ENCODE data around the gene CRIM1. TPM values are rescaled to one million over a fixed set of nuclear protein-coding genes. Genes with fewer than 3 reads are reported as not detected.

CRIM1 gene
- total and polyA plus RNA-seq, 2 of the 8 experiments (the other 6 are each of a cell fraction or from before 2014, with no cell fraction given) = 9.4 to 28.4 TPM

DNA sequence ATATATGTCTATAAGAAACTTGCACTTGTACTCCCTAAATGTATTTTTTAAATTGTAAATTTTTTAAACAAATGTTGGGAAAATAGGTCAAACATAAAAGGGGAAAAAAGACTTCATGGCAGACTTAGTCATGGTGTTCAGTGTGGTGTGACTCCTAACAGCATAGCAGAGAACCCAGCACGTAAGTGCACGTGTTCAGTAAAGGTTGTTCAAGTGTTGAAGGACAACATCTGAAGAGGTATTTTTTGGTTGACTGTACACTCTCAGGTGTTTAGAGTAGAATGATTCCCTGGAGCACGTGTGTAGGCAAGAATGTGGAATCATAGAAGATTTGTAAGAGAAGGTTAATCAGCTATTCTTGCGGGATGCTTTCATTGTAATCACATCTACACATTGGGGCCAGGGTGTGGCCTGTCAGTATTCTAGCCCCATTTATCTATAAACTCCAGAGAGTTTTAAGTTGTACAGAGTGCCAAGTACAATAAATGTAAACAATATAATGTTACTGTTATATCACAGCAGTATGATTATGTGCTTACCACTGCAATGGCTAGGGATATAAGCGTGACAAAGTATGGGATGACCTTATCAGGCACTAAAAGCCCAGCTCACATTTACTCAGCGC, 106.8 kb downstream of the CRIM1 start (continued):
- TF ChIP-seq CBX8 (IDR thresholded peaks at IDR 0.05; ENCODE audit: borderline replicate concordance, low read depth, low read length) (no peak), SP4 (IDR thresholded peaks at IDR 0.05; ENCODE audit: low read length) (no peak), HDAC6 (IDR thresholded peaks at IDR 0.05; ENCODE audit: low read depth, low read length) (no peak)
- TF ChIP-seq, protein P1, sequence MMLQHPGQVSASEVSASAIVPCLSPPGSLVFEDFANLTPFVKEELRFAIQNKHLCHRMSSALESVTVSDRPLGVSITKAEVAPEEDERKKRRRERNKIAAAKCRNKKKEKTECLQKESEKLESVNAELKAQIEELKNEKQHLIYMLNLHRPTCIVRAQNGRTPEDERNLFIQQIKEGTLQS (IDR thresholded peaks at IDR 0.05; ENCODE audit: insufficient read depth, low read depth, low read length) = no peak
- TF ChIP-seq, protein P2, sequence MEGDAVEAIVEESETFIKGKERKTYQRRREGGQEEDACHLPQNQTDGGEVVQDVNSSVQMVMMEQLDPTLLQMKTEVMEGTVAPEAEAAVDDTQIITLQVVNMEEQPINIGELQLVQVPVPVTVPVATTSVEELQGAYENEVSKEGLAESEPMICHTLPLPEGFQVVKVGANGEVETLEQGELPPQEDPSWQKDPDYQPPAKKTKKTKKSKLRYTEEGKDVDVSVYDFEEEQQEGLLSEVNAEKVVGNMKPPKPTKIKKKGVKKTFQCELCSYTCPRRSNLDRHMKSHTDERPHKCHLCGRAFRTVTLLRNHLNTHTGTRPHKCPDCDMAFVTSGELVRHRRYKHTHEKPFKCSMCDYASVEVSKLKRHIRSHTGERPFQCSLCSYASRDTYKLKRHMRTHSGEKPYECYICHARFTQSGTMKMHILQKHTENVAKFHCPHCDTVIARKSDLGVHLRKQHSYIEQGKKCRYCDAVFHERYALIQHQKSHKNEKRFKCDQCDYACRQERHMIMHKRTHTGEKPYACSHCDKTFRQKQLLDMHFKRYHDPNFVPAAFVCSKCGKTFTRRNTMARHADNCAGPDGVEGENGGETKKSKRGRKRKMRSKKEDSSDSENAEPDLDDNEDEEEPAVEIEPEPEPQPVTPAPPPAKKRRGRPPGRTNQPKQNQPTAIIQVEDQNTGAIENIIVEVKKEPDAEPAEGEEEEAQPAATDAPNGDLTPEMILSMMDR (IDR thresholded peaks at IDR 0.05; ENCODE audit: control extremely low read depth in 1 of 3, insufficient read depth in 1 of 3, low read depth in 1 of 3, low read length in 3 of 3) = no peak
